H1 (cell line): Measurements from ENCODE around the gene SMIM13. TPM values are rescaled to one million over a fixed set of nuclear protein-coding genes. Genes with fewer than 3 reads are reported as not detected.

Experiments
- CTBP2 ChIP-seq: IDR thresholded peaks from 2 replicates; pipeline ENCODE4 v1.7.0; 2011; ENCODE audit warnings: borderline replicate concordance, mild to moderate bottlenecking, moderate library complexity, mixed read lengths, low read length; ENCODE audit not compliant: insufficient read depth, insufficient read length
- EGR1 ChIP-seq: IDR thresholded peaks from 2 replicates; pipeline ENCODE4 v1.6.1; 2011; ENCODE audit warnings: low read depth, low read length, borderline replicate concordance
- polyA plus RNA-seq, 7 experiments: library from polyadenylated mRNA; depleted of rRNA in 3 of 7; stranded (reverse) in 5 of 7; unstranded in 2 of 7; fragments of >200 nt in 5 of 7; fragments of 200-250 nt in 2 of 7; gene quantifications; 1 replicate in 5 of 7; 2 replicates in 1 of 7; 4 replicates in 1 of 7; pipeline versions ENCODE4 v1.2.1 to v1.2.3, GENCODE V29; 2011 to 2013; ENCODE audit warnings: missing spikeins in 2 of 7, mixed read lengths in 2 of 7
- total RNA-seq: library from RNA; stranded (reverse); fragmentation: NEBNext Ultra II Directional; extraction: Animal tissue kit (Norgen Biotek cat#: 25700); gene quantifications from 2 replicates; pipeline ENCODE4 v1.2.1, GENCODE V29; 2021

The SMIM13 gene
- total and polyA plus RNA-seq, 2 of the 8 experiments (the other 6 are each of a cell fraction or from before 2014, with no cell fraction given) = 1.7 to 10.6 TPM

DNA sequence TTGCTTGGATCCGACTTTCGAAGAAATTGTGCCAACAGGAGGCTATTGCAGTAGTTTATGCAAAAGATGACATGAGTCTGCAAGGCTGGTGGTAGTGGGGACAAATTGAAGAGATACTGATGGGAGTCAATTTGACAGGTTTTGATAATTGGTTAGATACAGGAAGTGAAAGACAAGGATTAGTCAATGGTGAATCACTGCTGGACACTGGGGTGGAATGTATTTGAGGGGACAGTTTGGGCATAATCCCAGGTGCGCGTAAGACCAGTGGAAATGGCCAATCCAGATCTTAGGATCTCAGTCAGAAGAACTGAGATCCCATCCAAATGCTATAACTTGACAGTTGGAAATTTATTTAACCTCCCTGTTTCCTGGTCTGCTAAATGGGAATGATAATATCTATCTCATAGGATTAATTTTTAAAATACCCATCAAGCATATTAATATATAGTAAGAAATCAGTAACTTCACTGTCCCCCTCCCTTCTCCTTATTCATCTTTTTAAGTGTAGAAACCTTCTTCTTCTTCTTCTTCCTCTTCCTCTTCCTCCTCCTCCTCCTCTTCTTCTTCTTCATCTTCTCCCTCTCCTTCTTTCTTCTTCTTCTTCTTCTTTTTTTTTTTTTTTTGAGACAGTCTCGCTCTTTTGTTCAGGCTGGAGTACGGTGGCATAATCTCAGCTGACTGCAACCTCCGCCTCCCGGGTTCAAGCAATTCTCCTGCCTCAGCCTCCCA is 48.8 kb downstream of the SMIM13 start (continued):
- TF ChIP-seq EGR1 = no peak
- TF ChIP-seq CTBP2 = no peak
